Activated gamma-delta T cell treated with Interleukin-2 at 50 U/mL for 16 hours (primary cell): ENCODE data around the gene NELL1.

Experiments
- DNase-seq: peaks from one replicate; pipeline ENCODE4 v3.0.0-alpha.2; 2020

Gene NELL1

DNA sequence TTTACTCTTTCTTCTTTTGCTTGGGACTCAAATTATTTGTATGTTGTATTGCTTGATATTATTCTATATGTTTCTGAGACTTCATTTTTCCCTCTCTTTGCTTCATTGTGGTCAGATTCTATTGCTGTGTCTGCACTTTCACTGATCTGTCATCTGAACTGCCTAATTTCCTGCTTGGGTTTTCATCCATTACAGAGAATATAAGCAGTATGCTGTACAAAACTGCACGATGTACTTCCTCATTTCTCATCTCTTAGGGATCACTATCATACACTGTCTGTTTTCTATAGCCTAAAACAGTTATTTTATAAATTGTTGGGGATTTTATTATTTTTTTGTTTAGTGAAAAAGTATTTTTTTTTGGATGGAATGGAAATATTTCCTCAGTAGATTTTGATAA lies 786.8 kb downstream of the NELL1 start:
- DNase-seq: no peak

GRCh38 chr11:21460082-21460481 lies 790.7 kb downstream of the NELL1 start:
- DNase-seq: no peak

DNA sequence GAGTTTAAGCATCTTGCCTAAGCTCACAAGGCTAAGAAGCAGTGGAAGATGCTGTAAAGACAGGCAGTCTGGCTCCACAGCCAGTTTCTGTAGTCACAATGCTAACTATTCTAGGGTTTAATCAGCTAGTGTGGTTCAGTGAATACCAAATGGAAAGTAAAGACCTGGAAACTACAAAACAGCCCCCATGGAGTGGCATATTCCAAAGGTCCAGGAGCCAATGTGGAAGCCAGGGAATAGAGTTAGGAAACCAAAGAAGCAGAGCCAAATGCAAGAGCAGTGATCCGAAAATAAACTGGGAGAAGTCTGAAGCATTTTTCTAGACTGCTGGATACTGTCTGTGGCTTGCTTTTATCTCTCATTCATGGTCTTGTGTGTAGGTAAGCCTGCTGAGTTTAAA lies 792.3 kb downstream of the NELL1 start:
- no peak for DNase-seq

GRCh38 chr11:21464601-21465193 lies 795.3 kb downstream of the NELL1 start:
- no peak for DNase-seq

GRCh38 chr11:21465203-21465602 lies 795.8 kb downstream of the NELL1 start:
- DNase-seq: no peak

DNA sequence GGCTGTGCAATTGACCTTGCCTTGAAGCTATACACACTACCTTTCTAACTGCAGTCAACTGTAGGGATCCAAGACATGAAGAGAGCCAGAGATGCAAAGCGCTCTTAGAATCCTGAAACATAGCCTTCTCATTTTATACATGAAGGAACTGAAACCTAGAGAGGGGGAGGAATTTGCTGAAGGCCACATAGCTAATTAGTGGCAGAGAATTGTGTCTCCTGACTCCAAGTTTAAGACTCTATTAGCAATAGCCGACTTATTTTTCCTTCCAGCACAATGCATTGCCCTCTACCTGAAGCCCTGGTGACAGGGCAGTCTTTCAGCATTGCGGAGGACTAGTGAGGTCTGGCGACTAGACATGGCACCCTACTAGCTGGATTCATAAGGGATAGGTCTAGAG lies 796.5 kb downstream of the NELL1 start:
- no peak for DNase-seq

GRCh38 chr11:21470521-21470920 lies 801.1 kb downstream of the NELL1 start:
- no peak for DNase-seq

DNA sequence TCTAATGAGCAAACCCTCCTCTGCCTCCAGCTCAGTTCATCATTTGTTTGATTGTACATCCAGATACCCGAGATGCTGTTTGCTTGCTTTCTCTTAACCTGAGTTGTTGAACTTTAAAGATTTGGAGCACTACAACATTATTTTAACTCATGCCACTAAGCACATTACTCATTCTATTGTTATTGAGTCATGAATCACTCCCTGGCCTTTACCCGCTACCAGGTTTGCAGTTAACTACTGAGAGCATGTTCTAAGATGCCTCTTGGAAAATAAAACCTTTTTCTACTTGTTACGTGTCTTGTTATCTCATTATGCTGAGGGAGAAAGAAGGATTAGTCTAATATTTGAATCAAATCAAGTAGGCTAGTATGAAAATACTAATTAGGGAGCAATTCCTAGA lies 802.9 kb downstream of the NELL1 start:
- DNase-seq: no peak

DNA sequence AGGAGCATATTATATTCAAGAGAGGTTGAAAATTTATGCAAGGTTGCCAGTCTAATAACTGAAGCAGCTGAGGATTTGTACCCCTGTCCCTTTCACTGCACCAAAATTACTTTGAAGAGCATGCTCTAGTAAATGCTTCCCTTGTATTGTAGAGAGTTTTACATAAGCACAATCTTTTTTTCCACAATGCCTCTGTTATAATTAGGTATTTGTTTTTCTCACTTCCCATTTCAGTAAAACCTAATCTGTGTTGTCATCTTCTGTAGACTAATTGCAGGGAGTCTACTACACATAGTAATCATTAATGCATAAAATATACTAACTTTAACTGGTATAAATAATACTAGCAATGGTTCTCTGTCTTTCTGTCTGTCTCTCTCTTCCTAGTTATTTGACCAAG lies 805.1 kb downstream of the NELL1 start:
- no peak for DNase-seq

DNA sequence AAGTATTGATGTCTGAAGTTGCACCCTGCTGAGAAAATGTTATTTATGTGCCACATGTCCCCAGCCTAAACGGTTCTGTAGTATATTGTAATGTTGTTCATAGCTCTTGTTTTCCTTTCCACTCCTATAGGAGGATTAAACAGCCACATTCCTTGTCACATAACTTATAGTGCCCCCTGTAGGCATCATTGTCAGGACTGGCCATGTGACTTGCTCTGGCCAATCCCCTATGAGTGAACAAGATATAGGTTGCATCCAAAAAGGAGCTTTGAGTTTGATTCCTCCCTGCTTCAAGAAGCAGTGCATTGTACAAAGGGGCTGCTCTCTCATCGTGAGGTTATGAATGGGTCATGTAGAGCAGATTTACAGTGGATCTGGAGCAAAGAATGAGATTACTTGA lies 805.9 kb downstream of the NELL1 start:
- no peak for DNase-seq

GRCh38 chr11:21476588-21476987 lies 807.2 kb downstream of the NELL1 start:
- no peak for DNase-seq

DNA sequence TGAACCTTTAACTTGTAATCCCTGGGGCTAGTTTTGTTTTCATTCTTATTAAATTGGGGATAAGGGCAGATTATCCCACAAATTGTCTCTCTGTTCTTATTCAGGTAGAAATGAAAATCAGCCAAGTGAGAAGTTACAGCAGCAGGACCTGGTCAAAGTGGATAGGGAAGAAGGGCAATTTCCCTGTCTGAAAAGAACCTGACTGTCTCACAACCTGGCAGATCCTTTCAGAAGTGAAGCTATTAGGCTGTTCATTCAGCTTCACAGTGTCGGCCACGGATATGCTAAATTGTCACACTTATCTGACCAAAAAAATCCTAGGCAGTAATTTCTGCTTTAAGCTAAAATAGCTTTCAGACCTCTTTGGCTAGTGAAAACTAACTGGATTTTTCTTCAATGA lies 810.9 kb downstream of the NELL1 start:
- no peak for DNase-seq

GRCh38 chr11:21481255-21481654 lies 811.9 kb downstream of the NELL1 start:
- no peak for DNase-seq

DNA sequence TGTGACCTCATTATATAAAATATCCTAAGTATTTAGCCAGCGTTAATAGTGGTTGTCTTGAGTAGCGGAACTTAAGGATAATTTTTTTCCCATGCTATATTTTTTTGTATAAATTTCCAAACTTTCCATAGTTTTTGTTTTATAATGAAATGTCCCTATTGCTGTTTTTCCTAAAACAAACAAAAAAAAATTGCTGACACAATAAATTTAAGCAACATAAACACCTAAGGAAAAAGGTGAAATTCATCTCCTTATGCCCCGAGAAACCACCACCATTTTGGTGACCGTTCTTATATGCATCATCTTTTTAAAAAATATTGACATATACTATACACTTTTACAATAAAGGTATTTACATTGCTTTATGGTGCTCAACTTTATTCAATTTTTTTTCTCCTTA lies 814.7 kb downstream of the NELL1 start:
- DNase-seq: no peak

DNA sequence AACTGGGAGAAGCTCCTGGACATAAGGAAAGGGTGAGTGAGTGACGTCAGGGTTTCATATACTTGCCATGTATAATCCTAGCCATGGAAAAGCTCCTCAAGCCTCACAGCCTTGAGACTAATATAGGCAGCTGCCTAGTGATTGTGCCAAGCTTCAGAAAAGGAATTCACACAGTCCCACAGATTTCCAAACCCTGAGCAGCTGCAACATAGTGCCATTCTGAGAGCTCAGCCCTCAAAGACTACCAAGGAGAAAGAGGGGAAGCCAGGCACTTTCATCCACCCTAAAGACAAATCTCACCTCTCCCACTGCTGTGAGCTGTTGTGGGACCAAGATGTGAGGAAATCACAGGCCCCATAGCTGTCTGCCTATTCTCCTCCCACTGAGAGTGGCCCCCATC lies 815.6 kb downstream of the NELL1 start:
- no peak for DNase-seq

- no peak for DNase-seq
Observed at GRCh38 chr11:21485426-21485825, 816.0 kb downstream of the NELL1 start.

GRCh38 chr11:21489416-21490115 lies 820.2 kb downstream of the NELL1 start:
- DNase-seq: no peak

DNA sequence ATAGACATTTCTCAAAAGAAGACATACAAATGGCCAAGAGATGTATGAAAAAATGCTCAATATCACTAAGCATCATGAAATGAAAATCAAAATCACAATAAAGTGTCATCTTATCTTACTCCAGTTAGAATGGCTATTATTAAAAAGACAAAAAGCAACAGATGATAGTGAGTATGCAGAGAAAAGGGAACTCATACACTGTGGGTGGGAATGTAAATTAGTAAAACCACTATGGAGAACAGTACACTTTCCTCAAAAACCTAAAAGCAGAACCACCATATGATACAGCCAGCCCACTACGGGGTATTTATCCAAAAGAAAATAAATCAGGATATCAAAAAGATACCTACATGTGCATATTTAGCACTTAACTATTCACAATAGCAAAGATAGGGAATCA lies 823.5 kb downstream of the NELL1 start:
- no peak for DNase-seq

GRCh38 chr11:21494946-21495345 lies 825.6 kb downstream of the NELL1 start:
- no peak for DNase-seq

DNA sequence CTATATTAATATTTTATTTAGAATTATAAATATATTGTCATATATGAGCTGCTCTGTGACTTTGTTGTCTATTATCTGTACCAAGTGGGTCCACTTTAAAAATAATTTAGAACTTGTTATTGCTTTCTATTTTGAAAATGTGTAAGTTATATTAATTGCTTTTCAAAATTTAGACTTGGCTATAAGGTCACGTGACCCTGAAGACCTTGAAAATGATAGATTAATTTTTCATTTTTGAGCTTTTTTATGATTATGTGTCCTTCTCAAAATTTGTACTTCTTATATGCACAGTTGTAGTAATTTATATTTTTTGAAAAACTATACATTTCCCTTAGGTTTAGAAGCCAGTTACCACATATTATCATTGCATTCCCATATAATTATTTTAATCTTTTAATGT lies 826.5 kb downstream of the NELL1 start:
- DNase-seq: no peak

GRCh38 chr11:21501245-21501644 lies 831.9 kb downstream of the NELL1 start:
- no peak for DNase-seq

DNA sequence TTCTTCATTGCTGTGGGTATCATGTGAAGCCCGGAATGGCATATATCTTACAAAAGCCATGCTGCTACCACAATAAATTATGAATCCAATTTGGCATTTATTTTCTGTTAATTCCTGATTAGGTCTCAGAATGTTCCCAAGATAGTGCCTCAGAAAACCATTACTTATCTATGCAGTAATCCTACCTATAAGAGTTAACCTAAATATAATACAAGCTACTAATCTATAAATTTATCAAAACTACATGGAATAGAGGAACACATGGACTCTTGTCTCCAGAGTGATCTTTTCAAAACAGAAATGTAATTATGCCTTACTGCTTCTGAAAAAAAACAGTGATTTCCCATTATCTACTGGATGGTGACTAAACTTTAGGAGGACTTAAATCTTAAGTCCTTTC lies 835.7 kb downstream of the NELL1 start:
- DNase-seq: no peak

GRCh38 chr11:21511835-21512440 lies 842.6 kb downstream of the NELL1 start:
- peak; percentile 3 for DNase-seq

GRCh38 chr11:21514316-21514715 lies 844.9 kb downstream of the NELL1 start:
- no peak for DNase-seq

- DNase-seq: no peak
Observed at GRCh38 chr11:21520244-21520643, 850.9 kb downstream of the NELL1 start.
